Suprapubic skin (tissue), 4 donors: ENCODE data around the gene CAMSAP3. TPM values are rescaled to one million over a fixed set of nuclear protein-coding genes. Genes with fewer than 3 reads are reported as not detected.

ENCODE experiments used
- DNase-seq, 2 donors: peaks; one replicate each; pipeline ENCODE4 v3.0.0-alpha.2; 2019; ENCODE audit warnings: low spot score in 2 of 2
- H3K27ac ChIP-seq: fragments of 200-600 bp; sonication (generic); one replicate; pipeline ENCODE4 v1.5.1; 2019
- H3K27me3 ChIP-seq: fragments of 200-600 bp; sonication (generic); one replicate; pipeline ENCODE4 v1.5.1; 2019
- H3K36me3 ChIP-seq: fragments of 200-600 bp; sonication (generic); one replicate; pipeline ENCODE4 v1.5.1; 2019
- H3K4me1 ChIP-seq: fragments of 200-600 bp; sonication (generic); one replicate; pipeline ENCODE4 v1.5.1; 2019
- H3K4me3 ChIP-seq: fragments of 200-600 bp; sonication (generic); one replicate; pipeline ENCODE4 v1.5.1; 2019; ENCODE audit warnings: mild to moderate bottlenecking
- H3K9me3 ChIP-seq: fragments of 200-600 bp; sonication (generic); one replicate; pipeline ENCODE4 v1.5.1; 2019
- EP300 ChIP-seq: sonication (generic); formaldehyde crosslinking; IDR thresholded peaks from one replicate; pipeline ENCODE4 v1.6.1; 2017; ENCODE audit warnings: antibody characterized with exemption
- POLR2A ChIP-seq, 2 donors: fragments of 450-650 bp; IDR thresholded peaks; one replicate each; pipeline ENCODE4 v1.6.1; 2017; ENCODE audit warnings: antibody characterized with exemption in 2 of 2, mild to moderate bottlenecking in 2 of 2, moderate library complexity in 2 of 2
- POLR2AphosphoS5 ChIP-seq, 3 donors: sonication (generic); formaldehyde crosslinking; IDR thresholded peaks; one replicate each; pipeline ENCODE4 v1.6.1; 2017; ENCODE audit warnings: antibody characterized with exemption in 3 of 3
- WGBS: methylation state at CpG from one replicate; pipeline ENCODE4 v1.1.5; 2018; 5-methylcytosine and 5-hydroxymethylcytosine counted together
- total RNA-seq, 4 donors: library from RNA; depleted of rRNA; stranded (reverse); fragments of >200 nt; gene quantifications; one replicate each; pipeline ENCODE4 v1.1.0, GENCODE V29; 2016
- TF ChIP-seq, protein P1 (sequence below), 2 donors: fragments of 200-600 bp in 1 of 2; fragments of 450-650 bp in 1 of 2; sonication (generic) in 1 of 2; IDR thresholded peaks; one replicate each; pipeline ENCODE4 v1.5.1; 2016 to 2019; ENCODE audit warnings: antibody characterized with exemption in 2 of 2, mild to moderate bottlenecking in 1 of 2, moderate library complexity in 1 of 2

Gene CAMSAP3
- total RNA-seq, 4 donors from 2014 or later: 60.5 to 82.7 (median 63.9) TPM

DNA sequence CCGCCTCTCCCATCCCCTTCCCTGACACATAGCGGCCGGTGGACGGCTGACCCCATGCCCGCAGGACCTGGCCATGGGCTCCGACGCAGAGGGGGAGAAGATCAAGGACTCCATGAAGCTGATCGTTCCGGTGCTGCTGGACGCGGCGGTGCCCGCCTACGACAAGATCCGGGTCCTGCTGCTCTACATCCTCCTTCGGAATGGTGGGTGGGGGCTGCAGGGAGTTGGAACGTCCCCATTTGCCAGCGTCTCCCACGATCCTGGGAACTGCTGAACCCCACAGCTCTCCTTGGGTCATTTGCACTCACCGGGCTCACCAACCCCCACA is 48.9 kb downstream of the CAMSAP3 start:
- H3K4me3 ChIP-seq: no peak overlapping the region

DNA sequence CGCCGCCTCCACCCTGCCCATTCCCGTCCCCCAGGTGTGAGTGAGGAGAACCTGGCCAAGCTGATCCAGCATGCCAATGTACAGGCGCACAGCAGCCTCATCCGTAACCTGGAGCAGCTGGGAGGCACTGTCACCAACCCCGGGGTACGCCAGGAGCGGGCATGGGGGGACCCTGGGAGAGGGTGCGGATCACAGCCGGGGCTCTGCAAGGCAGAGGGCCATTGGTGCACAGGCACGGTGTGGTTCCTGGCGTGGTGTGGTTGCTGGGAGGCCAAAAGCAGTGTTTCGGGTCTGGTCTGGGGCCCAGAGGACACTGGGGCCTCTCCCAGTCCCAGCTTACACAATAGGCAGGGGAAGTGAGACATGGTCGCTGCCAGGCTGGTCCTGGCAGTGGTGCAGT is 49.5 kb downstream of the CAMSAP3 start:
- Histone ChIP-seq H3K36me3 (peaks cover 22% of the 10 kb centered on the region), H3K4me3 (no peak overlapping the region), H3K27ac (no peak overlapping the region), H3K9me3 (no peaks in the 10 kb centered on the region), H3K27me3 (peaks cover 3% of the 10 kb centered on the region), H3K4me1 (no peaks in the 10 kb centered on the region)
- 88% methylated on average over 8 of the region's 14 CpGs for WGBS
- TF ChIP-seq POLR2A (IDR thresholded peaks at IDR 0.05): no peak
- TF ChIP-seq, protein P1, sequence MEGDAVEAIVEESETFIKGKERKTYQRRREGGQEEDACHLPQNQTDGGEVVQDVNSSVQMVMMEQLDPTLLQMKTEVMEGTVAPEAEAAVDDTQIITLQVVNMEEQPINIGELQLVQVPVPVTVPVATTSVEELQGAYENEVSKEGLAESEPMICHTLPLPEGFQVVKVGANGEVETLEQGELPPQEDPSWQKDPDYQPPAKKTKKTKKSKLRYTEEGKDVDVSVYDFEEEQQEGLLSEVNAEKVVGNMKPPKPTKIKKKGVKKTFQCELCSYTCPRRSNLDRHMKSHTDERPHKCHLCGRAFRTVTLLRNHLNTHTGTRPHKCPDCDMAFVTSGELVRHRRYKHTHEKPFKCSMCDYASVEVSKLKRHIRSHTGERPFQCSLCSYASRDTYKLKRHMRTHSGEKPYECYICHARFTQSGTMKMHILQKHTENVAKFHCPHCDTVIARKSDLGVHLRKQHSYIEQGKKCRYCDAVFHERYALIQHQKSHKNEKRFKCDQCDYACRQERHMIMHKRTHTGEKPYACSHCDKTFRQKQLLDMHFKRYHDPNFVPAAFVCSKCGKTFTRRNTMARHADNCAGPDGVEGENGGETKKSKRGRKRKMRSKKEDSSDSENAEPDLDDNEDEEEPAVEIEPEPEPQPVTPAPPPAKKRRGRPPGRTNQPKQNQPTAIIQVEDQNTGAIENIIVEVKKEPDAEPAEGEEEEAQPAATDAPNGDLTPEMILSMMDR (IDR thresholded peaks at IDR 0.05): no peak
- no peak for TF ChIP-seq POLR2AphosphoS5 (IDR thresholded peaks at IDR 0.05)
- TF ChIP-seq EP300: no peak
- no peak for DNase-seq

More for the DNA sequence above, 48.9 kb downstream of the CAMSAP3 start:
- H3K27me3 ChIP-seq: peaks cover 3% of the 10 kb centered on the region
- H3K9me3 ChIP-seq: no peaks in the 10 kb centered on the region
- H3K27ac ChIP-seq: no peak overlapping the region
- TF ChIP-seq, protein P1 (IDR thresholded peaks at IDR 0.05): no peak
- TF ChIP-seq POLR2A (IDR thresholded peaks at IDR 0.05) (no peak), EP300 (no peak), POLR2AphosphoS5 (IDR thresholded peaks at IDR 0.05) (no peak)
- 88% methylated on average over 6 of the region's 20 CpGs for WGBS
- H3K36me3 ChIP-seq: peaks cover 22% of the 10 kb centered on the region
- no peaks in the 10 kb centered on the region for H3K4me1 ChIP-seq
- no peak for DNase-seq

DNA sequence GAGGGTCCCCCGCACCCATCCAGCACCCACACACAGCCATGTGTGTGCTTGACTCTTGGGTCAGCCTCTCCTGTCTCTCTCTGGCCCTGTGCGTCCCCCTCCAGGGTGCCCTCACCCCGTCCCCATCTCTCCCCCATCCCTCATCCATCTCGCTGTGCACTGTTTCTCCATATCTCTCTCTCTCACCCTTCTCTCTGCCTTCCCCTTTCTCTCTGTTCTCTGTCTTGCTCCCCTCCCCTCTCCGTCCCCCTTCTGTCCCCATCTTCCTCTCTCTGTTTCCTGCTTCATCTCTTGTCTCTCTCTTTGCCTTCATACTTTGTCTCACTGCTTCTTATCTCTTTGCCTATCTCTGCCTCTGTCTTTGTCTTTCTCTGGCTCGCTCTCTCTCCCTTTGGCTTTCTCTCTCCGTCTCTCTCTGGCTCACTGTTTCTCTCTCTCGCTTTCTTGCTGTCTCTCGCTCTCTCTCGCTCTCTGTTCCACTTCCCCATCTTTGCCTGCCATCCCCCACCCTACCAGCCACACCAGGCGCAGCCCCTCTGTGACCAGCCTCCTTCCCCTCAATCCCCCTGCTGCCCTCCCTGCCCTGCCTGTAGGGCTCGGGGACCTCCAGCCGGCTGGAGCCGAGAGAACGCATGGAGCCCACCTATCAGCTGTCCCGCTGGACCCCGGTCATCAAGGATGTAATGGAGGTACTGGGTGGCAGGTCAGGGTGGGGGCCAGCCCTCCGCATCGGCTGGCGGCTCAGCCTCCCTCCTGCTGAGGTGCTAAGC is 50.2 kb downstream of the CAMSAP3 start:
- Histone ChIP-seq H3K4me3 (no peak overlapping the region), H3K27ac (no peak overlapping the region), H3K4me1 (no peaks in the 10 kb centered on the region), H3K27me3 (peaks cover 9% of the 10 kb centered on the region), H3K9me3 (no peaks in the 10 kb centered on the region), H3K36me3 (peaks cover 22% of the 10 kb centered on the region)
- TF ChIP-seq, protein P1 (IDR thresholded peaks at IDR 0.05): no peak
- no peak for TF ChIP-seq POLR2AphosphoS5 (IDR thresholded peaks at IDR 0.05)
- TF ChIP-seq POLR2A (IDR thresholded peaks at IDR 0.05): no peak
- TF ChIP-seq EP300: no peak
- 72% methylated on average over 17 of the region's 20 CpGs for WGBS
- no peak for DNase-seq

DNA sequence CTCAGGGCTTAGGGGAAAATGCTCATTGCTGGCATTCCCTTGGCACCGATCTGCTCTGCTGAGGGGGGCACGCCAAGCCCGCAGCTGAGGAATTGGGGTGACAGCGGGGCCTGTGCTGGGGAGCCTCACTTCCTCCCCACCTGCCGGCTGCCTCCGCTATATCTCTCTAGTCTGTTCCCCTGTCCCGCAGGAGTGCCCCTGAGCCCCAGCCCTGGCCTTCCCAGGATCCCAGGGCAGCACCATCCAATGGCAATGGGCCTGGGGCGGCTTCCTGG is 50.7 kb downstream of the CAMSAP3 start:
- H3K4me3 ChIP-seq: no peak overlapping the region
- WGBS: 100% methylated on average over 1 of the region's 8 CpGs
- no peak overlapping the region for H3K27ac ChIP-seq
- DNase-seq: no peak
- H3K36me3 ChIP-seq: peaks cover 22% of the 10 kb centered on the region
- no peaks in the 10 kb centered on the region for H3K9me3 ChIP-seq
- no peaks in the 10 kb centered on the region for H3K4me1 ChIP-seq
- TF ChIP-seq EP300 (no peak), POLR2AphosphoS5 (IDR thresholded peaks at IDR 0.05) (no peak), POLR2A (IDR thresholded peaks at IDR 0.05) (no peak)
- TF ChIP-seq, protein P1 (IDR thresholded peaks at IDR 0.05): no peak
- H3K27me3 ChIP-seq: peaks cover 10% of the 10 kb centered on the region

DNA sequence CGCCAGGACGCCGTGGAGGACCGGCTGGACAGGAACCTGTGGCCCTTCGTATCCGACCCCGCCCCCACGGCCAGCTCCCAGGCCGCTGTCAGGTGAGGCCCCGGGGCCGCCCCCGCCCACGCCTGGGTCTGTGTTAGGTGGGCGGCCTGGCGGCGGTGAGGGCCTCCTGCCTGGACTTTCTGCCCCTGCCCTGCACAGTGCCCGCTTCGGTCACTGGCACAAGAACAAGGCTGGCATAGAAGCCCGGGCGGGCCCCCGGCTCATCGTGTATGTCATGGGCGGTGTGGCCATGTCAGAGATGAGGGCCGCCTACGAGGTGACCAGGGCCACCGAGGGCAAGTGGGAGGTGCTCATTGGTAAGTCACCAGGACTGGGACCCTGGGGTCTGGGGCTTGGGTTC is 51.5 kb downstream of the CAMSAP3 start:
- Histone ChIP-seq H3K4me1 (peaks cover 6% of the 10 kb centered on the region), H3K36me3 (peaks cover 21% of the 10 kb centered on the region), H3K9me3 (no peaks in the 10 kb centered on the region), H3K27ac (no peak overlapping the region), H3K27me3 (peaks cover 10% of the 10 kb centered on the region), H3K4me3 (no peak overlapping the region)
- 71% methylated on average over 11 of the region's 26 CpGs for WGBS
- no peak for DNase-seq
- no peak for TF ChIP-seq POLR2AphosphoS5 (IDR thresholded peaks at IDR 0.05)
- TF ChIP-seq, protein P1 (IDR thresholded peaks at IDR 0.05): no peak
- no peak for TF ChIP-seq POLR2A (IDR thresholded peaks at IDR 0.05)
- no peak for TF ChIP-seq EP300
